SJCRH30 (cell line): Measurements from ENCODE around the gene DRD3. TPM values are rescaled to one million over a fixed set of nuclear protein-coding genes. Genes with fewer than 3 reads are reported as not detected.

Experiments
- DNase-seq, 2 experiments: peaks; one replicate each; pipeline ENCODE4 v3.0.0-alpha.2; 2015 to 2020
- H3K27ac ChIP-seq: fragments of 250-450 bp; sonication (Bioruptor Pico); 2 replicates; pipeline ENCODE4 v1.5.1; 2020; ENCODE audit warnings: mild to moderate bottlenecking, moderate library complexity
- H3K27me3 ChIP-seq: fragments of 250-450 bp; sonication (Bioruptor Pico); 2 replicates; pipeline ENCODE4 v1.5.1; 2020; ENCODE audit warnings: mild to moderate bottlenecking, moderate library complexity
- H3K36me3 ChIP-seq: fragments of 250-450 bp; sonication (Bioruptor Pico); 2 replicates; pipeline ENCODE4 v1.5.1; 2020; ENCODE audit warnings: mild to moderate bottlenecking, moderate library complexity
- H3K4me1 ChIP-seq: fragments of 250-450 bp; sonication (Bioruptor Pico); 2 replicates; pipeline ENCODE4 v1.5.1; 2020; ENCODE audit warnings: mild to moderate bottlenecking, moderate library complexity
- H3K4me3 ChIP-seq: fragments of 250-450 bp; sonication (Bioruptor Pico); 2 replicates; pipeline ENCODE4 v1.5.1; 2020; ENCODE audit warnings: mild to moderate bottlenecking, moderate library complexity
- H3K9me3 ChIP-seq: fragments of 250-450 bp; sonication (Bioruptor Pico); replicated peaks from 2 replicates; pipeline ENCODE4 v1.5.1; 2020; ENCODE audit warnings: mild to moderate bottlenecking, moderate library complexity
- total RNA-seq: library from RNA; depleted of rRNA; stranded (reverse); fragments of >200 nt; shearing (Covaris generic); gene quantifications from 2 replicates; pipeline ENCODE4 v1.2.3, GENCODE V29; 2014

Gene DRD3
- total RNA-seq, 1 experiment from 2014 or later: not detected

GRCh38 chr3:114154321-114154821, 24.5 kb downstream of the DRD3 start:
- H3K36me3 ChIP-seq: no peaks in the 10 kb centered on the region
- no peaks in the 10 kb centered on the region for H3K9me3 ChIP-seq
- H3K4me1 ChIP-seq: no peaks in the 10 kb centered on the region
- DNase-seq: no peak
- H3K4me3 ChIP-seq: no peak overlapping the region
- no peaks in the 10 kb centered on the region; the same call in 1 of the 2 replicates for H3K27me3 ChIP-seq
- H3K27ac ChIP-seq: no peak overlapping the region

- Histone ChIP-seq H3K4me3 (peak overlapping the region; percentile 58), H3K36me3 (no peaks in the 10 kb centered on the region), H3K27me3 (no peaks in the 10 kb centered on the region; the same call in 1 of the 2 replicates), H3K9me3 (no peaks in the 10 kb centered on the region), H3K4me1 (no peaks in the 10 kb centered on the region), H3K27ac (no peak overlapping the region)
- peak; percentile 84 for DNase-seq
These were observed 26.2 kb downstream of the DRD3 start for GRCh38 chr3:114152519-114153151.

- Histone ChIP-seq H3K4me3 (no peak overlapping the region), H3K27ac (no peak overlapping the region), H3K27me3 (no peaks in the 10 kb centered on the region; the same call in 1 of the 2 replicates), H3K36me3 (no peaks in the 10 kb centered on the region), H3K4me1 (no peaks in the 10 kb centered on the region), H3K9me3 (no peaks in the 10 kb centered on the region)
- DNase-seq: no peak
These were observed 27.8 kb downstream of the DRD3 start for GRCh38 chr3:114151091-114151490.

GRCh38 chr3:114147251-114147650, 31.6 kb downstream of the DRD3 start:
- H3K36me3 ChIP-seq: no peaks in the 10 kb centered on the region
- no peak overlapping the region for H3K27ac ChIP-seq
- H3K27me3 ChIP-seq: no peaks in the 10 kb centered on the region
- DNase-seq: no peak
- no peaks in the 10 kb centered on the region for H3K9me3 ChIP-seq
- H3K4me1 ChIP-seq: no peaks in the 10 kb centered on the region
- H3K4me3 ChIP-seq: no peak overlapping the region

- H3K27me3 ChIP-seq: no peaks in the 10 kb centered on the region
- no peak overlapping the region for H3K27ac ChIP-seq
- no peaks in the 10 kb centered on the region for H3K9me3 ChIP-seq
- DNase-seq: peak; percentile 19 to 44
- H3K36me3 ChIP-seq: no peaks in the 10 kb centered on the region
- no peaks in the 10 kb centered on the region for H3K4me1 ChIP-seq
- no peak overlapping the region for H3K4me3 ChIP-seq
These were observed 33.8 kb downstream of the DRD3 start for GRCh38 chr3:114144909-114145688.

GRCh38 chr3:114143817-114144216, 35.0 kb downstream of the DRD3 start:
- no peak for DNase-seq
- no peak overlapping the region for H3K27ac ChIP-seq
- H3K4me3 ChIP-seq: no peak overlapping the region
- no peaks in the 10 kb centered on the region for H3K9me3 ChIP-seq
- H3K27me3 ChIP-seq: no peaks in the 10 kb centered on the region
- no peaks in the 10 kb centered on the region for H3K36me3 ChIP-seq
- H3K4me1 ChIP-seq: no peaks in the 10 kb centered on the region

- H3K36me3 ChIP-seq: no peaks in the 10 kb centered on the region
- no peaks in the 10 kb centered on the region; the same call in 1 of the 2 replicates for H3K9me3 ChIP-seq
- H3K4me3 ChIP-seq: no peak overlapping the region
These were observed 39.0 kb downstream of the DRD3 start for GRCh38 chr3:114139836-114140235.

GRCh38 chr3:114133947-114134346, 44.9 kb downstream of the DRD3 start:
- no peak overlapping the region for H3K27ac ChIP-seq
- H3K4me3 ChIP-seq: no peak overlapping the region
- no peaks in the 10 kb centered on the region for H3K36me3 ChIP-seq
- DNase-seq: no peak
- H3K27me3 ChIP-seq: no peaks in the 10 kb centered on the region
- H3K9me3 ChIP-seq: no peaks in the 10 kb centered on the region; the same call in 1 of the 2 replicates
- no peaks in the 10 kb centered on the region for H3K4me1 ChIP-seq

More at GRCh38 chr3:114139836-114140235, 39.0 kb downstream of the DRD3 start:
- Histone ChIP-seq H3K27me3 (no peaks in the 10 kb centered on the region), H3K27ac (no peak overlapping the region), H3K4me1 (no peaks in the 10 kb centered on the region)
- no peak for DNase-seq

- Histone ChIP-seq H3K27ac (no peak overlapping the region), H3K4me3 (no peak overlapping the region), H3K27me3 (no peaks in the 10 kb centered on the region), H3K9me3 (no peaks in the 10 kb centered on the region), H3K4me1 (no peaks in the 10 kb centered on the region), H3K36me3 (no peaks in the 10 kb centered on the region)
- DNase-seq: no peak
These were observed 46.4 kb downstream of the DRD3 start for GRCh38 chr3:114132500-114132899.

- Histone ChIP-seq H3K4me1 (no peaks in the 10 kb centered on the region), H3K4me3 (no peak overlapping the region), H3K27me3 (no peaks in the 10 kb centered on the region), H3K9me3 (no peaks in the 10 kb centered on the region), H3K27ac (no peak overlapping the region), H3K36me3 (no peaks in the 10 kb centered on the region)
- no peak for DNase-seq
These were observed 50.0 kb downstream of the DRD3 start for GRCh38 chr3:114128826-114129225.

GRCh38 chr3:114128231-114128630, 50.6 kb downstream of the DRD3 start:
- DNase-seq: no peak
- no peak overlapping the region for H3K4me3 ChIP-seq
- H3K36me3 ChIP-seq: no peaks in the 10 kb centered on the region
- H3K27me3 ChIP-seq: no peaks in the 10 kb centered on the region
- no peak overlapping the region for H3K27ac ChIP-seq
- H3K4me1 ChIP-seq: no peaks in the 10 kb centered on the region
- H3K9me3 ChIP-seq: no peaks in the 10 kb centered on the region

GRCh38 chr3:114127517-114127916, 51.3 kb downstream of the DRD3 start:
- Histone ChIP-seq H3K9me3 (no peaks in the 10 kb centered on the region), H3K4me1 (no peaks in the 10 kb centered on the region), H3K27ac (no peak overlapping the region), H3K4me3 (no peak overlapping the region), H3K36me3 (no peaks in the 10 kb centered on the region), H3K27me3 (no peaks in the 10 kb centered on the region)
- DNase-seq: no peak

GRCh38 chr3:114126461-114126860, 52.4 kb downstream of the DRD3 start:
- no peaks in the 10 kb centered on the region for H3K27me3 ChIP-seq
- no peaks in the 10 kb centered on the region for H3K4me1 ChIP-seq
- H3K27ac ChIP-seq: no peak overlapping the region
- H3K36me3 ChIP-seq: no peaks in the 10 kb centered on the region
- no peak for DNase-seq
- no peak overlapping the region for H3K4me3 ChIP-seq
- no peaks in the 10 kb centered on the region for H3K9me3 ChIP-seq

GRCh38 chr3:114122027-114122709, 56.7 kb downstream of the DRD3 start:
- 0 out of 2 replicates have a peak, but pooled peaks cover 3% of the 10 kb centered on the region for H3K27me3 ChIP-seq
- no peaks in the 10 kb centered on the region for H3K4me1 ChIP-seq
- no peaks in the 10 kb centered on the region for H3K36me3 ChIP-seq
- no peak overlapping the region for H3K4me3 ChIP-seq
- DNase-seq: no peak
- no peak overlapping the region for H3K27ac ChIP-seq
- H3K9me3 ChIP-seq: no peaks in the 10 kb centered on the region

- Histone ChIP-seq H3K27ac (no peak overlapping the region), H3K4me3 (no peak overlapping the region), H3K36me3 (no peaks in the 10 kb centered on the region), H3K27me3 (0 out of 2 replicates have a peak, but pooled peaks cover 3% of the 10 kb centered on the region), H3K9me3 (no peaks in the 10 kb centered on the region), H3K4me1 (no peaks in the 10 kb centered on the region)
- no peak for DNase-seq
These were observed 58.6 kb downstream of the DRD3 start for GRCh38 chr3:114120211-114120610.
